ENCODE results near the gene ARHGEF28.

The ARHGEF28 gene

DNA sequence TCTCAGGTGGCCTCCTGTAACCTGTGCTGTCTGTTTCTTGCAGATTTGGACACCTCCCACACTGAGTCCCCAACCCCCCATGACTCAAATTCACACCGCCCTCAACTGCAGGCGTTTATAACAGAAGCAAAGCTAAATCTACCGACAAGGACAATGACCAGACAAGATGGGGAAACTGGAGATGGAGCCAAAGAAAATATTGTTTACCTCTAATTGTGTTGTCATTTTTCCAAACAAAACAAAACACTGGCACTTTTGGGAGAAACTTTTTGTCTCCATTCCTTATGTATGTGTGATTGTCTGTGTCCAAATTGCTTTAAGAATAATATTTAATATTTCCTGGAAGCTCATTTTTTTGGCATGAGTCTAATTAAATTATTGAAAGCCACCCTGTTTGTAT is 314.8 kb downstream of the ARHGEF28 start:
- Histone ChIP-seq H2AFZ (ENCODE audit: low read length) (no peak overlapping the region), H3K36me3 (replicated peaks; ENCODE audit: insufficient read depth, low read length) (no peaks in the 10 kb centered on the region), H3K4me1 (ENCODE audit: low read length) (no peaks in the 10 kb centered on the region), H3K9me2 (replicated peaks; ENCODE audit: insufficient read depth, low read length) (no peaks in the 10 kb centered on the region), H4K20me1 (ENCODE audit: insufficient read depth, low read length) (no peaks in the 10 kb centered on the region), H3K9me3 (replicated peaks; ENCODE audit: insufficient read depth, low read length) (no peaks in the 10 kb centered on the region), H3F3A (ENCODE audit: insufficient read depth, low read length) (no peaks in the 10 kb centered on the region), H3K27ac (ENCODE audit: low read length) (no peak overlapping the region), H3K9ac (ENCODE audit: low read length) (no peak overlapping the region), H3K4me2 (ENCODE audit: low read depth, low read length) (no peak overlapping the region), H3K4me3 (ENCODE audit: low read length) (no peak overlapping the region), H3K79me2 (ENCODE audit: low read length) (no peaks in the 10 kb centered on the region), H3K27me3 (replicated peaks; ENCODE audit: insufficient read depth, low read length) (no peaks in the 10 kb centered on the region)
- DNase-seq, result no peak
- no peak for TF ChIP-seq EZH2phosphoT487 (IDR thresholded peaks at IDR 0.05; ENCODE audit: low read length)
- no peak for TF ChIP-seq EZH2 (optimal IDR thresholded peaks at IDR 0.05; ENCODE audit: low read depth, low read length)
- no peak for TF ChIP-seq CTCF (IDR thresholded peaks at IDR 0.05; ENCODE audit: low read length)

GRCh38 chr5:73942783-73943182 is 316.8 kb downstream of the ARHGEF28 start:
- Histone ChIP-seq H2AFZ (ENCODE audit: low read length) (no peak overlapping the region), H3F3A (ENCODE audit: insufficient read depth, low read length) (no peaks in the 10 kb centered on the region), H3K9me2 (replicated peaks; ENCODE audit: insufficient read depth, low read length) (no peaks in the 10 kb centered on the region), H3K27ac (ENCODE audit: low read length) (no peak overlapping the region), H3K36me3 (replicated peaks; ENCODE audit: insufficient read depth, low read length) (no peaks in the 10 kb centered on the region), H3K9me3 (replicated peaks; ENCODE audit: insufficient read depth, low read length) (no peaks in the 10 kb centered on the region), H3K4me2 (ENCODE audit: low read depth, low read length) (no peak overlapping the region), H3K4me1 (ENCODE audit: low read length) (no peaks in the 10 kb centered on the region), H3K79me2 (ENCODE audit: low read length) (no peaks in the 10 kb centered on the region), H3K4me3 (ENCODE audit: low read length) (no peak overlapping the region), H4K20me1 (ENCODE audit: insufficient read depth, low read length) (no peaks in the 10 kb centered on the region), H3K9ac (ENCODE audit: low read length) (no peak overlapping the region), H3K27me3 (replicated peaks; ENCODE audit: insufficient read depth, low read length) (no peaks in the 10 kb centered on the region)
- TF ChIP-seq EZH2phosphoT487 (IDR thresholded peaks at IDR 0.05; ENCODE audit: low read length) (no peak), CTCF (IDR thresholded peaks at IDR 0.05; ENCODE audit: low read length) (no peak)
- DNase-seq, result no peak

DNA sequence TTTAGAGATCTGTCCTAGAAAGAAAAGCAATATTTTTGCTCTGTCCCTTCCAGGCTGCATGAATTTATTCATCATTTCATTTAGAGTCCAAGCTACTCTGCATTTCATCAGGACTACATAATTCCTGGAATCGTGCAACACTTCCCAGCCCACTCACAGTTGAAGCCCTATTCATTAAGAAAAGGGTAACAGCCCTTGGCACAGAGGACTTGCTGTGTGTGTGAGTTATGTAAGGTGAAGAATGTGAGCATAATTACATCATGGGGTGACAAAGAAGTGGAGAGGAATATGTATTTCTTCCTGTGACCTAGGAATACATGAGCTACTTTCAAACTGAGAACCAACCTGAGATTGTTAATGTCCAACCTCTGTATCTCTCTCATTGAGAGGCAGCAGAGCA is 317.4 kb downstream of the ARHGEF28 start:
- DNase-seq, result no peak
- no peak overlapping the region for H3K4me2 ChIP-seq (ENCODE audit: low read depth, low read length)
- TF ChIP-seq CTCF (IDR thresholded peaks at IDR 0.05; ENCODE audit: low read length) (no peak), EZH2 (optimal IDR thresholded peaks at IDR 0.05; ENCODE audit: low read depth, low read length) (no peak), EZH2phosphoT487 (IDR thresholded peaks at IDR 0.05; ENCODE audit: low read length) (no peak)

More for the DNA sequence above, 317.4 kb downstream of the ARHGEF28 start:
- Histone ChIP-seq H3K9me3 (replicated peaks; ENCODE audit: insufficient read depth, low read length) (no peaks in the 10 kb centered on the region), H2AFZ (ENCODE audit: low read length) (no peak overlapping the region), H3K4me1 (ENCODE audit: low read length) (no peaks in the 10 kb centered on the region), H3K27me3 (replicated peaks; ENCODE audit: insufficient read depth, low read length) (no peaks in the 10 kb centered on the region), H3K36me3 (replicated peaks; ENCODE audit: insufficient read depth, low read length) (no peaks in the 10 kb centered on the region), H4K20me1 (ENCODE audit: insufficient read depth, low read length) (no peaks in the 10 kb centered on the region), H3K9me2 (replicated peaks; ENCODE audit: insufficient read depth, low read length) (no peaks in the 10 kb centered on the region), H3K27ac (ENCODE audit: low read length) (no peak overlapping the region), H3F3A (ENCODE audit: insufficient read depth, low read length) (no peaks in the 10 kb centered on the region), H3K4me3 (ENCODE audit: low read length) (no peak overlapping the region), H3K79me2 (ENCODE audit: low read length) (no peaks in the 10 kb centered on the region), H3K9ac (ENCODE audit: low read length) (no peak overlapping the region)
